GM18526 (cell line): Measurements from ENCODE around the gene OR11L1.

Experiments used
- POLR2A ChIP-seq: IDR thresholded peaks from 3 replicates; pipeline ENCODE4 v1.6.1; 2011; ENCODE audit not compliant: insufficient read length; ENCODE audit errors: extremely low read depth

The OR11L1 gene, protein sequence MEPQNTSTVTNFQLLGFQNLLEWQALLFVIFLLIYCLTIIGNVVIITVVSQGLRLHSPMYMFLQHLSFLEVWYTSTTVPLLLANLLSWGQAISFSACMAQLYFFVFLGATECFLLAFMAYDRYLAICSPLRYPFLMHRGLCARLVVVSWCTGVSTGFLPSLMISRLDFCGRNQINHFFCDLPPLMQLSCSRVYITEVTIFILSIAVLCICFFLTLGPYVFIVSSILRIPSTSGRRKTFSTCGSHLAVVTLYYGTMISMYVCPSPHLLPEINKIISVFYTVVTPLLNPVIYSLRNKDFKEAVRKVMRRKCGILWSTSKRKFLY

DNA sequence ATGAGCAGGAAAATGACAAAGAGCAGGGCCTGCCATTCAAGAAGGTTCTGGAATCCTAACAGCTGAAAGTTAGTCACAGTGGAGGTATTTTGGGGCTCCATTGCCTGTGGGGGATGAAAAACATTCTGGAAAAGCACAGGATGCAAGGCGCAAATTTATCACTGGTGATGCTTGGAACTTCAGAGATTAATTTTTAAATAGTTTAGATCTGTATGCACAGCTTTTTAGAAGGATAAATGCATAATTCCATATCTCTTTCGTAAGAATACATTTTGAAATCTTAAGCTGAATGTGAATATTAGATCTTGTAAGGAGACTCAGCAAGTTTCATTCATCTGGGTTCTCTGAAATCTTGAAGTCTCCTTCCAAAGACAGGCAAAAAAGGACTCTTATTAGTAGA lies at the start of gene OR11L1:
OR11L1 (minus strand) TSS at position 101 of the 400 bp plus-strand sequence; CDS start at position 101, 0 bp downstream.
- TF ChIP-seq POLR2A, result no peak

DNA sequence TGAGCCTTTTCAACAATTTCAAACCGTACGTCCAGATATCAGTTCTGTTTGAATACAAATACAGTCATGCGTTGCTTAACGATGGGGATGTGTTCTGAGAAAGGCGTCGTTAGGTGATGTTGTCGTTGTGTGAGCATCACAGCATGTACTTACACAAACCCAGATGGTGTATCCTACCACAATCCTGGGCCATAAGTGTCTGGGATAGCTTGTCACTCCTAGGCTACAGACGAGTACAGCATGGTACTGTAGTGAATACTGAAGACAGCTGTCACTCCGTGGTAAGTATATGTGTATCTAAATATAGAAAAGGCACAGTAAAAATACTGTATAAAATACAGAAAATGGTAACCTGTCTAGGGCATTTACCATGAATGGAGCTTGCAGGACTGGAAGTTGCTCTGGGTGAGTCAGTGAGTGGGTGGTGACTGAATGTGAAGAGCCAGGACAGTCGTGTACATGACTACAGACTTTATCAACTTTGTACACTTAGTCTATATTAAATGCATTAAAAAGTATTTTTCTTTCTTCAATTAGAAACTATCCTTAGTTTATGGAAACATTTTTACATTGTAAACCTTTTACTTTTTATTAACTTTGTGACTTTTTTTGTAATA lies 43.2 kb upstream of the OR11L1 start:
- no peak for TF ChIP-seq POLR2A

DNA sequence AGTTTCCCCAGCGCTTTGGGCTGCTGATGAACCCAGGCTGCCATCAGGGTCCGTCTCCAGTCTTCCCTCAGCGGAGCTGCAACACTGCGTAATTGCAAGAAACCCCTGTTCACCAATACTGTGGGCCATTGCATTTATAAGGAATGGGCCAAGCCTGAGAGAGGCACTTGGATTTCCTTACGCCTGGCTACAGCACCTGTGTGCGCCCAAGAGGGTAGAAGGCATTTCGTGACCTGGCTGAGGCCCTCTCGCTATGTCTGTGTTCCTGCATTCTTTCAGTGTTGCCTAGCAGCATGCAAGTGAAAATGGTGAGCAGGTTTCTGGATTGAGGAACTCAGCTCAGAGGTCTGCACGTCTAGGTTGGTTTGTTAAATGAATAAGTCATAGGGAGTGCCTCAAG lies 41.6 kb upstream of the OR11L1 start:
- TF ChIP-seq POLR2A, result no peak

DNA sequence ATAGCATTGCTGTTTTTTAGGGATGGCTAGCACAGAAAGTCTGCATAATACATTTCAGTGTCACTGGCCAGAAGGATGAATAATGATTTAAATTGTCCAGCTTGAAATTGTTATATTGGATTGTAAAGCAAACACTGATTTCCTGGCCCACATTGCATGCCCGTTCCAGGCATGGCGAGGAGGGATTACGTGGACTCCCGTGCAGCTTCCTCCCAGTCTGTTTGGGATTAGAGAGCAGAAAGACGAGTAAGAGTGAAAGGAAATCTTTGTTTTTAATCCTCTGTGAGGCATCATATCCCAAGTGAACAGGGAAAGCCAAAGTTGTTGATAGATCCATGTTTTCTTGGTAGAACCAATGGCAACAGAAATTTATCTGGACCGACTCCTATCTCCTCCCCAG lies 23.7 kb upstream of the OR11L1 start:
- TF ChIP-seq POLR2A, result no peak

DNA sequence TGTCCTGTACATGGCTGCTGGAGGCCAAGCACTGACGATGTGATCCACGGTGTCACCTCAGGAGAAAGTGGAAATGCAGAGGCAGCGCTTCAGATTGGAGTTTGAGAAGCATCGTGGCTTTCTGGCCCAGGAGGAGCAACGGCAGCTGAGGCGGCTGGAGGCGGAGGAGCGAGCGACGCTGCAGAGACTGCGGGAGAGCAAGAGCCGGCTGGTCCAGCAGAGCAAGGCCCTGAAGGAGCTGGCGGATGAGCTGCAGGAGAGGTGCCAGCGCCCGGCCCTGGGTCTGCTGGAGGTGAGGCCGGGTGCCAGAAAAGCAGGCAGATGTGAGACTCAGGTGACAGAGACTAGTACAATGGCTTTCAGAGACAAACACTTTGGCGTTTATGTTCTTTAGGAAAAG lies 22.9 kb upstream of the OR11L1 start:
- TF ChIP-seq POLR2A, result no peak

DNA sequence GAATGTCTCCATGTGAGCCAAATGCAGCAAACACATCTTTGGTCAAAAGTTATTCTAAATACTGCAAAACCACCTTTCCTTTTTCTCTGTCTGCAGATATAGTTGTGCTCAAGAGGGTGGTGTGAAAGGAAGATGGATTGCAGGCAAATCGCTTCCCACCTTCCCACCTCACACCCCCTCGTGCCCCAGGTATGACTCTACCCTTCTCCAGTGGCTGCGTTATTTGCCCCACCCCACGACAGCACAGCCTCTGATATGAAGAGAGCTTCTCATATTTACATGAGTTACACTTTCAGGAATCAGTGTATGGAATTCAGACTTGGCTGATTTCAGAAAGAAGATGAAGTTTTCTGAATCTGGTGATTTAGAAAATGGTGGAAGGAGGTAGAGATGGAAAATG lies 21.1 kb upstream of the OR11L1 start:
- no peak for TF ChIP-seq POLR2A

DNA sequence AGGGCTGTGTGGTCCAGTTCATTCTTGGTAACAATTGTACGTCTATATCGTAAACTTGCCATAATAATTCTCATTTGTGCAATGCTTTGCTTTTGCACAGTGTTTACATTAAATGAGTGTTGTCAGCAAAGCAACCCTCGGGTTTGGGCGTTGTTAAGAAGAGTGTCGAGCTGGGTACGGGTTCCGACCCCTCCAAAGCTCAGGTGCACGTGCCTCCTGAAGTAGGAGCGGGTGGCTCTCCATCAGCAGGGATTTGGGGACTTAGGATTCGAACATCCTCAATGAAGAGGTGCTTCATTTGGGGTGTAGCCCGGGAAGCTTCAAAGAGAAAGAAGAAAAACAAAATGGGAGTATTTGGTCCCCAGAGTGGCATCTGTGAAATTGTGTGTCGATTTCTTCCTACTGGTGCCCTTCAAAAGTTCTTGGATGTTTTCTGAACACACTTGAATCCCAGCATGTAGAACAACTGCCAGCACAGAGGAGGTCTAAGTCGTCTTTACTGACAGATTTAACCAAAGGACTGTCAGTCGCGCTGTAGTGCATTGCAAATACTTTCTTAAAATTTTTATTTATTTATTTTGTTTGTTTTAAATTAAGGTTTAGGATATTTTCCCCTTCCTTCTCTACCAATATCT lies 16.4 kb upstream of the OR11L1 start:
- no peak for TF ChIP-seq POLR2A

DNA sequence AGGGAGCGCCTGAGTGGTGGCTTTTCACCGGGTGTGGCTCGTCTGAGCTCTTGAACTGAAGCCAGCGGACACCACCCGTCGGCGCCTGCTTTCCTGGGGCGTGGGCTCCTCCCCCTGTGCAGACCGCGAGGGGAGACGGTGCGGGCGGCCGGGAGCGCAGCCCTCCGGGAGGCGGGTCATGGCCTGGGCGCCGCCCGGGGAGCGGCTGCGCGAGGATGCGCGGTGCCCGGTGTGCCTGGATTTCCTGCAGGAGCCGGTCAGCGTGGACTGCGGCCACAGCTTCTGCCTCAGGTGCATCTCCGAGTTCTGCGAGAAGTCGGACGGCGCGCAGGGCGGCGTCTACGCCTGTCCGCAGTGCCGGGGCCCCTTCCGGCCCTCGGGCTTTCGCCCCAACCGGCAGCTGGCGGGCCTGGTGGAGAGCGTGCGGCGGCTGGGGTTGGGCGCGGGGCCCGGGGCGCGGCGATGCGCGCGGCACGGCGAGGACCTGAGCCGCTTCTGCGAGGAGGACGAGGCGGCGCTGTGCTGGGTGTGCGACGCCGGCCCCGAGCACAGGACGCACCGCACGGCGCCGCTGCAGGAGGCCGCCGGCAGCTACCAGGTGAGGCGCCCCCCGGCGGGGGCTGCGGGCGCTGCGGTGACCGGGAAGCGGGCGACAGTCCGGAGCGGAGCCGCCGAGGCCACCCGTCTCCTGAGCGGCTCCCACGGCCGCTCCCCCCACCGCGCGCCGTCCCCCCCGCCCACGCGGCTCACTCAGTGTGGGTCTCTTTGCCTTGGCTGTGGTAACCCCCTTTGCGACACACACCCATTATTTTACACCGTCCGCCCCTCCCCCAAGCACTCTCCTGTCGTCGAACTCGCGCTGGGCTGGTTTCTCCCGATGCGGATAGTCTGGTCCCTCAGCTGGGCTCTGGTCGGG lies 15.6 kb upstream of the OR11L1 start, which contains the start of gene TRIM58:
TRIM58 (plus strand) TSS at position 119 of the 916 bp plus-strand sequence; CDS start at position 179, 60 bp downstream.
- no peak for TF ChIP-seq POLR2A

DNA sequence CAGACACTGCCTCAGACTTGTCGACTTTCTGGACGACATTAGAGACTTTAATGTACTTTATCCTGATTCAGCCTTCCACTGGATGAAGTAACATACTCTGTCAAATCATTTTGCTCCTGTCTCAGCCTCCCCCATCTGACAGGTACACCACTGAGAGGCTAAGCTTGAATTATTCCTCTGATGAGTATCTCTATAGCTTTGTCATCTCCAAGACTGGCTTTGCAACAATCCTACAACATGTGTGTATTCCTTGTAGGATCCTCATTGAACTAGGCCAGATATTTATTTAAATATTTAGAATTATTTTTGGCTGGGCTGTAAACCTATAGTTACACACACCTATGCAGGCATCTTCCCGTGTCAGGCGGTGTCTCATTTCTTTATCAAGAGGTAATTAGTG lies 14.2 kb upstream of the OR11L1 start:
- no peak for TF ChIP-seq POLR2A

DNA sequence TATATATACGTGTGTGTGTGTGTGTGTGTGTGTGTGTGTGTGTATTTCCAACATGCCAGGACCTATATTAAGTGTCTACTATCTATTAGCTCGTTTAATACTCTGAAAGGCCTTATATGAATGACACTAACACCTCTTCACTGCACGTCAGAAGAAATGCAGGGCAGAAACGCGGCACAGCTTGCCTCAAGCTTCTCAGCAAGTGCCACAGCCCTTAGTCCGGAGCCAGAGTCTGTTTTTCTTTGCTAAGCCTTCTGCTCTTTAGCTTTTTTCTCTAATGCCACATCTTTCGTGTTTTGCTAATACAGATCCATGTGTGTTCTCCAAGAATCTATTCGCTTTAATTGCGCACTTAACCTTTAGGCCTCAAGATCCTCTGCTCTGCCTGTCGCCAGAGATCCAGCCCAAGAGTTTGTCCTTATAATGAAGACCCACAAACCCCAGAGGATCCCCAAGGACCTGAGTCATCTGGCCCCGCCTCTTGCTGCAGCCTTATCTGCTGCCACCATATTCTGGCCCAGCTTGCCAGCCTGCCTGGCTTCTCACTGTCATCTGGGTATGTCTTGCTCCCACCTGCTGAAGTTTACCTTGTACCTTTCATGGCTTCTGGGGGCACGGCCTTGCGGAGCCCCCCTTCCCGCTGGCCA lies 13.3 kb upstream of the OR11L1 start:
- TF ChIP-seq POLR2A, result no peak

DNA sequence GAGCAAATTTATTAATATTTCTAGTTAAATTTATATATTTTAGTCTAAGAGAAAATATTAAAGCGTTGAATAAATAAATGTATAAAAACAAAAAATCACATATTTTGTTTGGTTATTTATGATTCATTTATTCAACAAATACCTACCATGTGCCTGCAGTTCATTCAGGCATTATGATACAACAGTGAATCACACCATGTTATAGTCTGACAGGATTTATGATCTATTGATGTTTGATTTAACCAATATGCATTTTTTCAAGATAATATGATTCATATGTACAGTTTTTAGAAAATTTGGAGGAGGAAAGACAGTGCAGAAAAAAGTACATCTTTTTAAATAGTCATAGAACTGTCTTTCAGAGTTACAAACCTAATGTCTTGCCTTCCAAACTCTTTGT lies 7.9 kb upstream of the OR11L1 start:
- no peak for TF ChIP-seq POLR2A

DNA sequence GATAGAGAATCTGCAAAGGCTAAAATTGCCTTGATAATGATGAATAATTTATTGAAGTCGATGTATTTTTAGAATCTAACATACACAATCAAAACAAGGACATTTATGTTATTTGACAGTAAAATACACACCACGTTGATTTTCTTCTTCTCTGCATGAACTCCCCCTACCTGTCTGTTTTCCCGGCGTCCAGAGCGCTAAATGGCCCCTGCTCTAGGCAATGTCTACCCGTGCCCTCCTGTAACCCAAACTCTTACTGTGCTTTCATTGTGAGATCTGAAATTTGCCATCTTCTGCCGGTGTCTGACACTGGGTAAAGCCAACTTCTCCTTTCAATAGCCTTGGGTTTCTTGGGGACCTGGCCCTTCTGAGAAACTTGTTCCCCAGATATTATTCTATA lies 6.7 kb upstream of the OR11L1 start:
- TF ChIP-seq POLR2A, result no peak

DNA sequence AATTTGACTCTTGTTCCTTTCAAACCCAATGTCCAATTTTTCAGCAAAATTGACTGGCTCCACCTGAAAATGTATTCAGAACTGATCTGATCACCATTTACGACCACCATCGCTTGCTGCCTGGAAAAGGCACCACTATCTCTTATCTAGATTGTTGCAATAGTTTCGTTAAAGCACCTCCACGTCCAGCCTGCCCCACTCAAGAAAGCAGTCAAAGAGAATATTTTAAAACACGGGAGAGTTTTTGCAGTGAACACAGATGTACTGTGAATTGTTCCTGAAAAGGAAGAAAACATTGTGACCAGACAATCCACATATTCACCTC lies 4.0 kb upstream of the OR11L1 start:
- no peak for TF ChIP-seq POLR2A

DNA sequence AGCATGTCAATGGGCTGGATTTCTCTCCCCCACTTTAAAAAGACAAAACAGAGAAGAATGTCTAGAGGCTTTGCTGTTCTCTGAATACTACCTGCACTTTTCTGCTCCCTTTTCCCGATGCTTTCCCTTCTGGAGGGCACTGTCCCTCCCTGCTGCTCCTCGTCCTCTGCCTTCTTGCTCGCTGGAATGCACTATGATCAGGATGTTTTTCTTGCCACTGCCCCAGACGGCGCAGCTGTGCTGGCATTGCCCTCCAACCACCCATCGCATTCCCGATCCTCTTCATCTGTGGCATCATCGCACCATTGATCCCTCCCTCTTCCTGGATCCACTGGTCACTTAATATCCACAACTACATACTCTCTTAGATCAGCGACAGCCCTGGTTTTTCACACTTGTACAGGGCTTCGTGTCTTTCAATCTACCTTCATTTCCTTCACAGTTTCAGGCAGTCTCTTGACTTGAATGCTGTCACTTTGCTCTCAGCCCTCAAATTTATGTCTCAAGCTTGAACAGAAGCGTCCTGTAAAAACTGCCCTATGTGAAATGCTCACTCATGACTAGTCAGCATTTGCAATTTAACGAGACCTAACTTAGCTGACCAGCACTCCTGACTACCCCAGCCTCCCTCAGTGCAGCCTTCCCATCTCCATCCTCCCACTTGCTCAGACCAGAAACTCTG lies 3.5 kb upstream of the OR11L1 start:
- TF ChIP-seq POLR2A, result no peak
